Stimulated activated CD8-positive, alpha-beta memory T cell treated with anti-CD3 and anti-CD28 coated beads, Interleukin-15, amount 100 ng/mL, for 4 hours (primary cell): ENCODE measurements around the gene FRMD4B.

Experiments
- DNase-seq, 2 donors: peaks; one replicate each; pipeline ENCODE4 v3.0.0-alpha.2; 2020; ENCODE audit warnings: low read depth in 2 of 2

Gene FRMD4B

GRCh38 chr3:69364354-69364753 lies 21.5 kb downstream of the FRMD4B start:
- no peak for DNase-seq

- DNase-seq: no peak
These were observed 25.2 kb downstream of the FRMD4B start for GRCh38 chr3:69360690-69361089.

GRCh38 chr3:69359916-69360315 lies 26.0 kb downstream of the FRMD4B start:
- no peak for DNase-seq

DNA sequence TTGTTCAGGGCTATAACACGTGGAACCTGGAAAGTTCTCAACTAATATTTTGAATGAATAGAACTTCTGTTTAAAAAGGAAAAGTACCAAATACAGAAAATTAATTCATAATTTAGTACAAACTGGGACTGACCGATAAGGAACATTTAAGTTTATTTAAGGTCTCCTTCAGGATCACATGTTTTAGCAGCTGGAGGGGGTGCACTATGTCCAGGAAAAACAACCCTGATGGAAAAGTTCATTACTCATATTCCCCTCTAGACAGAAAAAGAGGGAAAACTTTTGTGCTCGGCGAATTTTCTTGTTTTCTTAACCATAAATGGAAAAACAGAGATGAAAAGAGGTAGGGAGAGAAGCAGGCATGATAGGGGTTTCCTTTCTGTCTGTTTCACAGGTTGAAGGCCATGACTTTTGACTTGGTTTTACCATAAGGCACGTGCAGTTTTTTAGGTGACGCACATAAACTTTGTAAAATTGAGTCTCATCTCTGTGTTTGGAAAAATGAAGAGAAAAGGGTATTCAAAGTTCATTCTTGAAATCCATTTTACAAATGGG lies 26.5 kb downstream of the FRMD4B start:
- no peak for DNase-seq

- no peak for DNase-seq
These were observed 28.7 kb downstream of the FRMD4B start for GRCh38 chr3:69357196-69357595.

GRCh38 chr3:69354948-69355347 lies 30.9 kb downstream of the FRMD4B start:
- DNase-seq: no peak

- DNase-seq: no peak
These were observed 32.4 kb downstream of the FRMD4B start for GRCh38 chr3:69353503-69353902.

GRCh38 chr3:69353088-69353478 lies 32.8 kb downstream of the FRMD4B start:
- no peak for DNase-seq

GRCh38 chr3:69352305-69353087 lies 33.4 kb downstream of the FRMD4B start:
- no peak for DNase-seq

GRCh38 chr3:69343875-69344274 lies 42.0 kb downstream of the FRMD4B start:
- DNase-seq: no peak

GRCh38 chr3:69342074-69342473 lies 43.8 kb downstream of the FRMD4B start:
- no peak for DNase-seq

GRCh38 chr3:69339760-69340159 lies 46.1 kb downstream of the FRMD4B start:
- no peak for DNase-seq

- DNase-seq: no peak
These were observed 47.0 kb downstream of the FRMD4B start for GRCh38 chr3:69338911-69339310.

DNA sequence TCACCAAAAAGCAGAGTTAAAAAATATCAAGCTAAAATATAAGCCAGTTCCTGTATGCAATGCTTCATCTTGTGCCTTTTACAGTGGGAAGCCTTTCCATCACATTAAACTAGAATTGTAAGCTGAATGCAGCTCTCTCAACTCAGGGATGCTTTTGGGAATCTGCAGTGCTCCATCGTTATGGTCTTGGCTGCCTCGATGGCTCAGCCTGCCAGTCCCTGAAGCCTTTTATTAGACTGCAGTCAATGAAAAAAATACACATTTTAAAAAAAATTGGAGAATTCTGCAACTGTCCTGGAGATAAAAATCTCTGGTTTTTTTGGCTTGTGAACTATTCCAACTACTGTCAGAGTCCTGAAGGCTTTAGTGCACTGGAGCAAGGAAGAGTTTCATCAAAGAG lies 53.0 kb downstream of the FRMD4B start:
- DNase-seq: no peak

DNA sequence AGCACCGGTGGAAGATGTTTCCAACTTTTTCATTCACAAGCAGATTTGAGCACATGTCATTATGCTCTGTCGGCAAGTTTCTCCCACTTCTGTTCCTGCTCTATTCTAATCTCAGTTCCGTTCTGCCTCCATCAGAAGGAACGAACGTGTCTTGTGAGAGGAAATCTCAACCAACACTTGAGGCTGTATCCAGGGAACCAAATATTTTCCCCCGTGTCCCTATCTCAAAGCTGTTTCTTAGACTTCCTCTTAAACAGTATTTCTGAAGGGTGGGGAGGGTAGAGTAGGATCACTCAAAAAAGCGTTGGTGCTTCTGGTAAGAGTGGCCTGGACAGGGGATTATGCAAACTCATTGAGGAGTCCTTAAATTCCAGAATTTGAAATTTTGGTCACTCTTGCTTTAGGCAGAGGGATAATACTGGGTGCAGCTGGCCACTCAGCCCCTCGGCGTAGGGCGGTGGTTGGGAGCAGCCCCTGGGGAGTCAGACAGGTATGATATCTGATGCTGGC lies 54.9 kb downstream of the FRMD4B start:
- no peak for DNase-seq

DNA sequence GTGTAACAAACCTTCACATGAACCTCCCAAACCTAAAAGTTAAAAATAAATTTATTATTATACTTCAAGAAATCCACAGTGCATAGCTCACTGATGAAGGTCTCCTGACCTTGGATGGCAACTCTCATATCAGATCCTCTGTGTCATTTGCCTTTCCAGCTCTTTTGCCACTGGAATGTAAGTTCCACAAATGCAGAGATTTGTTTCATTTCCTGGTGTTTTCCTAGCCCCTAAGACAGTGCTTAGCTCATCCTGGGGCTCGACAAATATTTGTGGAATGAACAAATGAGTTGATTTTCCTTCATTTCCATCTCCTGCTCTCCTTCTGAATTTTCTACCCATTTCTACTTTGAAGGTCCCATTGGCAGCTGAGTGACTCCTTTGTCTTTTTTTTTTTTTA lies 56.0 kb downstream of the FRMD4B start:
- DNase-seq: no peak

DNA sequence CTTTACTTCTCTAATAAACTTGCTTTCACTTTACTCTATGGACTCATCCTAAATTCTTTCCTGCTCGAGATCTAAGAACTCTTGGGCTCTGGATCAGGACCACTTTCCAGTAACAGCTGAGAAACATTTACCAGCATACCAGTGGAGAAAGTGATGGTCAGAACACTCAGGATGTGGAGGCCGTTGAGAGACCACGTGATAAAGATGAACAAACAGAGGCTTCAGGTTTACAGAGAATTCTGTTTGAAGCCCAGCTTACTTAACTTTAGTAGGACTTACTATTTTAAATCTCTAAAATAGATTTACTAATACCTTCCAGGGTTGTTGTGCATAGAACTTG lies 57.0 kb downstream of the FRMD4B start:
- DNase-seq: no peak

DNA sequence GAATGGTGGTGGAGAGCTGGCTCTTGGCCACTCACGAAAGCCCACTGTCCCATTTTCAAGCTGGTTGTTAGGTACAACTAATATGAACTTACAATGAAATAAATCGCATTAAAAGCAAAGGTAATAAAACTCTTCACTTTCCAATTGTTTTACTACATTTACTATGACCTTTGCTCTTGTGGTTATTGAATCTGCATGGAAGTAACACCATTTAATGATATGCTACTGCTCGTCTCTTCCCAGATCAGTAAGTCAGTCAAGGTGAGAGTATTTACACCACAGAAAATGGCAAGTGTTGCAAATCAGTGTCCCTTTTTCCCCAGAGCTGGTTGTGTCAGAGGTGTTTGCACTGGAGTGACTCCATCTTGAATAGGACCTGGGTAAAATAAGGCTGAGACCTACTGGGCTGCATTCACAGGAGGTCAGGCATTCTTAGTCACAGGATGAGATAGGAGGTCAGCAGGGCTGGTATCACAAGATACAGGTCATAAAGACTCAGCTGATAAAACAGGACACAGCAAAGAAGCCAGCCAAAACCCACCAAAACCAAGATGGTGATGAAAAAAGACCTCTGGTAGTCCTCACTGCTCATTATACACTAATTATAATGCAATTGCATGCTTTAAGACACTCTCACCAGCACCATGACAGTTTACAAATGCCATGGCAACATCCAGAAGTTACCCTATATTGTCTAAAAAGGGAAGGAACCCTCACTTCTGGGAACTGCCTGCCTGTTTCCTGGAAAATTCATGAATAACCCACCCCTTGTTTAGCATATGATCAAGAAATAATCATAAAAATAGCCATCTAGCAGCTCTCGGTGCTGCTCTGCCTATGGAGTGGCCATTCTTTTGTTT lies 57.6 kb downstream of the FRMD4B start:
- no peak for DNase-seq

DNA sequence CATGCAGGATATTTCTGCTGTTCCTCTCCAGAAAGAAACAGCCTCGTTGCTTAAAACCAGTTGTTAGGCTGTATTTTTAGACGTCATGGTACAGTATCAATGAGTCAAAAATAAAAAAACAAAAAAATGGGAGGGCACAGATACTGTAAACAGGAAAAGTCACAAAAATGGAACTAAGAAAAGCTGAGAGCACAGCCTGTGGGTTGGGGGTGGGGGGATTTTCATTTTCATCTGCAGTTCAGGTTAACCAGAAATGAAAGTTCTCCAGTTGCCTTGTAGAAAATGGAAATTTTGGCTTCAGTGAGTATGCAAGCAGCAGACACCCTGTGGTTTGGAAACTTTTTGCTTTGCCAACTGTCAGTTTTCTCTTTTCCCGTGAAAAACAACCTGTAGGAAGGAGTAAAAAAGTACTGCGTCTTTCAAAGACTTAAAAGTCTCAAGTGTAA lies 59.0 kb downstream of the FRMD4B start:
- DNase-seq: peak in 1 of 2 donors; percentile 47

DNA sequence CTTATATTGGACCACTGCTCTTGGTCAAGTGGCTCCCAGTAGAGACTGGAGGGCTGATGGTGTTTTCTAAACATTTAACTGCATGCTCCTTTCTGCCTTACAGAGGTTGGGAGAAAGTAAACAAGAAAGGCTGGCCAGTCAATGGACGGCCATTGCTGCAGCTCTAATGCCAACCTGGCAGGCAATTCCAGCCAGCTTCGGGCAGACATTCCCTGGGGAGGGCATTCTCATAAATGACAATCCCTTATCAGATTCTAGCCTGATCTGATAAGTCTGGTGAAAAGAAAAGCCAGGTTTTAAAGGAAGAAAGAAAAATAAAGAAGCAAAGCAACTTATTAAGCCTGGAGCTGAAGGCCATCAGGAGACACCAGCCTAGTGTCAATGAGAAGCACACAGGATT lies 60.7 kb downstream of the FRMD4B start:
- DNase-seq: no peak

GRCh38 chr3:69324362-69325025 lies 61.4 kb downstream of the FRMD4B start:
- DNase-seq: no peak

GRCh38 chr3:69323941-69324340 lies 61.9 kb downstream of the FRMD4B start:
- no peak for DNase-seq
